ENCODE measurements around the gene GPATCH11.

The GPATCH11 gene

GRCh38 chr2:37090019-37090477, 5.7 kb downstream of the GPATCH11 start:
- H3K9me3 Mint-ChIP-seq (ENCODE audit: low read depth): no peaks in the 10 kb centered on the region
- H3K27ac Mint-ChIP-seq: no peak overlapping the region
- peaks cover 10% of the 10 kb centered on the region for H3K36me3 Mint-ChIP-seq
- H3K4me3 Mint-ChIP-seq: no peak overlapping the region
- H3K4me1 Mint-ChIP-seq (ENCODE audit: low read depth): peaks cover 5% of the 10 kb centered on the region
- H3K27me3 Mint-ChIP-seq: no peaks in the 10 kb centered on the region

- H3K4me1 Mint-ChIP-seq (ENCODE audit: low read depth): no peaks in the 10 kb centered on the region
- no peak overlapping the region for H3K27ac Mint-ChIP-seq
- peaks cover 10% of the 10 kb centered on the region for H3K36me3 Mint-ChIP-seq
These were observed 7.6 kb downstream of the GPATCH11 start for GRCh38 chr2:37091873-37092272.

GRCh38 chr2:37096568-37096967, 12.2 kb downstream of the GPATCH11 start:
- Mint-ChIP-seq H3K9me3 (ENCODE audit: low read depth) (no peaks in the 10 kb centered on the region), H3K36me3 (peaks cover 12% of the 10 kb centered on the region), H3K27me3 (no peaks in the 10 kb centered on the region), H3K27ac (peak overlapping the region; percentile 50), H3K4me3 (no peak overlapping the region), H3K4me1 (ENCODE audit: low read depth) (no peaks in the 10 kb centered on the region)

More at GRCh38 chr2:37091873-37092272, 7.6 kb downstream of the GPATCH11 start:
- Mint-ChIP-seq H3K9me3 (ENCODE audit: low read depth) (no peaks in the 10 kb centered on the region), H3K27me3 (no peaks in the 10 kb centered on the region), H3K4me3 (no peak overlapping the region)

GRCh38 chr2:37098416-37099118, 14.2 kb downstream of the GPATCH11 start:
- Mint-ChIP-seq H3K4me3 (no peak overlapping the region), H3K9me3 (ENCODE audit: low read depth) (no peaks in the 10 kb centered on the region), H3K4me1 (ENCODE audit: low read depth) (no peaks in the 10 kb centered on the region), H3K27me3 (no peaks in the 10 kb centered on the region), H3K27ac (no peak overlapping the region), H3K36me3 (peaks cover 10% of the 10 kb centered on the region)

- Mint-ChIP-seq H3K27me3 (no peaks in the 10 kb centered on the region), H3K4me1 (ENCODE audit: low read depth) (no peaks in the 10 kb centered on the region)
These were observed 15.7 kb downstream of the GPATCH11 start for GRCh38 chr2:37100054-37100453.

GRCh38 chr2:37102588-37102987, 18.3 kb downstream of the GPATCH11 start:
- H3K27me3 Mint-ChIP-seq: no peaks in the 10 kb centered on the region

More at GRCh38 chr2:37100054-37100453, 15.7 kb downstream of the GPATCH11 start:
- H3K4me3 Mint-ChIP-seq: no peak overlapping the region
- peaks cover 7% of the 10 kb centered on the region for H3K36me3 Mint-ChIP-seq
- H3K9me3 Mint-ChIP-seq (ENCODE audit: low read depth): no peaks in the 10 kb centered on the region
- peak overlapping the region; percentile 30 for H3K27ac Mint-ChIP-seq

GRCh38 chr2:37104178-37104577, 19.9 kb downstream of the GPATCH11 start:
- H3K4me1 Mint-ChIP-seq (ENCODE audit: low read depth): no peaks in the 10 kb centered on the region
- H3K27me3 Mint-ChIP-seq: no peaks in the 10 kb centered on the region
- H3K9me3 Mint-ChIP-seq (ENCODE audit: low read depth): no peaks in the 10 kb centered on the region
- H3K36me3 Mint-ChIP-seq: peaks cover 10% of the 10 kb centered on the region
- no peak overlapping the region for H3K4me3 Mint-ChIP-seq
- H3K27ac Mint-ChIP-seq: no peak overlapping the region

More at GRCh38 chr2:37102588-37102987, 18.3 kb downstream of the GPATCH11 start:
- Mint-ChIP-seq H3K27ac (no peak overlapping the region), H3K4me1 (ENCODE audit: low read depth) (no peaks in the 10 kb centered on the region), H3K4me3 (no peak overlapping the region), H3K9me3 (ENCODE audit: low read depth) (no peaks in the 10 kb centered on the region), H3K36me3 (peaks cover 7% of the 10 kb centered on the region)

GRCh38 chr2:37105150-37105549, 20.8 kb downstream of the GPATCH11 start:
- Mint-ChIP-seq H3K27ac (peak overlapping the region; percentile 35), H3K27me3 (no peaks in the 10 kb centered on the region), H3K9me3 (ENCODE audit: low read depth) (no peaks in the 10 kb centered on the region), H3K4me3 (no peak overlapping the region), H3K36me3 (peaks cover 3% of the 10 kb centered on the region), H3K4me1 (ENCODE audit: low read depth) (no peaks in the 10 kb centered on the region)

GRCh38 chr2:37109523-37109922, 25.2 kb downstream of the GPATCH11 start:
- Mint-ChIP-seq H3K4me1 (ENCODE audit: low read depth) (no peaks in the 10 kb centered on the region), H3K27ac (no peak overlapping the region), H3K9me3 (ENCODE audit: low read depth) (no peaks in the 10 kb centered on the region), H3K4me3 (no peak overlapping the region), H3K36me3 (peaks cover 8% of the 10 kb centered on the region), H3K27me3 (no peaks in the 10 kb centered on the region)

- Mint-ChIP-seq H3K4me3 (no peak overlapping the region), H3K9me3 (ENCODE audit: low read depth) (no peaks in the 10 kb centered on the region)
These were observed 26.2 kb downstream of the GPATCH11 start for GRCh38 chr2:37110306-37111212.

GRCh38 chr2:37111958-37112357, 27.6 kb downstream of the GPATCH11 start:
- Mint-ChIP-seq H3K27ac (no peak overlapping the region), H3K4me3 (no peak overlapping the region), H3K4me1 (ENCODE audit: low read depth) (no peaks in the 10 kb centered on the region), H3K27me3 (no peaks in the 10 kb centered on the region), H3K36me3 (peaks cover 11% of the 10 kb centered on the region), H3K9me3 (ENCODE audit: low read depth) (no peaks in the 10 kb centered on the region)

More at GRCh38 chr2:37110306-37111212, 26.2 kb downstream of the GPATCH11 start:
- Mint-ChIP-seq H3K27ac (peak overlapping the region; percentile 22), H3K27me3 (no peaks in the 10 kb centered on the region), H3K36me3 (peaks cover 8% of the 10 kb centered on the region), H3K4me1 (ENCODE audit: low read depth) (no peaks in the 10 kb centered on the region)

- Mint-ChIP-seq H3K27ac (no peak overlapping the region), H3K4me3 (no peak overlapping the region), H3K36me3 (peaks cover 14% of the 10 kb centered on the region), H3K4me1 (ENCODE audit: low read depth) (no peaks in the 10 kb centered on the region), H3K9me3 (ENCODE audit: low read depth) (no peaks in the 10 kb centered on the region), H3K27me3 (no peaks in the 10 kb centered on the region)
These were observed 33.2 kb downstream of the GPATCH11 start for GRCh38 chr2:37117566-37117965.

- H3K4me1 Mint-ChIP-seq (ENCODE audit: low read depth): no peaks in the 10 kb centered on the region
- H3K9me3 Mint-ChIP-seq (ENCODE audit: low read depth): no peaks in the 10 kb centered on the region
- H3K27ac Mint-ChIP-seq: peak overlapping the region; percentile 46
- no peak overlapping the region for H3K4me3 Mint-ChIP-seq
- H3K36me3 Mint-ChIP-seq: peaks cover 12% of the 10 kb centered on the region
- H3K27me3 Mint-ChIP-seq: no peaks in the 10 kb centered on the region
These were observed 34.8 kb downstream of the GPATCH11 start for GRCh38 chr2:37119157-37119556.

- Mint-ChIP-seq H3K4me1 (ENCODE audit: low read depth) (peaks cover 2% of the 10 kb centered on the region), H3K4me3 (no peak overlapping the region), H3K36me3 (peaks cover 32% of the 10 kb centered on the region), H3K9me3 (ENCODE audit: low read depth) (no peaks in the 10 kb centered on the region), H3K27me3 (no peaks in the 10 kb centered on the region), H3K27ac (no peak overlapping the region)
These were observed 41.1 kb downstream of the GPATCH11 start for GRCh38 chr2:37125416-37125815.

GRCh38 chr2:37132914-37133313, 48.6 kb downstream of the GPATCH11 start:
- Mint-ChIP-seq H3K36me3 (peaks cover 35% of the 10 kb centered on the region), H3K9me3 (ENCODE audit: low read depth) (peaks cover 4% of the 10 kb centered on the region), H3K4me1 (ENCODE audit: low read depth) (peaks cover 2% of the 10 kb centered on the region), H3K27ac (no peak overlapping the region), H3K4me3 (no peak overlapping the region), H3K27me3 (no peaks in the 10 kb centered on the region)

Data from activated naive CD8-positive, alpha-beta T cell (primary cell).